Upper lobe of left lung (tissue), 4 donors: ENCODE data around the gene ANKDD1A.

ENCODE experiments used
- POLR2A ChIP-seq, 4 donors: fragments of 450-650 bp; IDR thresholded peaks; one replicate each; pipeline ENCODE4 v1.5.1; 2016 to 2017; ENCODE audit warnings: antibody characterized with exemption in 4 of 4, mild to moderate bottlenecking in 2 of 4
- POLR2AphosphoS5 ChIP-seq, 2 donors: sonication (generic); formaldehyde crosslinking; IDR thresholded peaks; one replicate each; pipeline ENCODE4 v1.5.1; 2017; ENCODE audit warnings: antibody characterized with exemption in 2 of 2
- TF ChIP-seq, protein P1 (sequence below), 6 experiments: fragments of 450-650 bp in 4 of 6; fragments of 200-600 bp in 2 of 6; sonication (generic) in 2 of 6; IDR thresholded peaks; one replicate each; pipeline ENCODE4 v1.5.1; 2016 to 2019; ENCODE audit warnings: antibody characterized with exemption in 6 of 6

DNA sequence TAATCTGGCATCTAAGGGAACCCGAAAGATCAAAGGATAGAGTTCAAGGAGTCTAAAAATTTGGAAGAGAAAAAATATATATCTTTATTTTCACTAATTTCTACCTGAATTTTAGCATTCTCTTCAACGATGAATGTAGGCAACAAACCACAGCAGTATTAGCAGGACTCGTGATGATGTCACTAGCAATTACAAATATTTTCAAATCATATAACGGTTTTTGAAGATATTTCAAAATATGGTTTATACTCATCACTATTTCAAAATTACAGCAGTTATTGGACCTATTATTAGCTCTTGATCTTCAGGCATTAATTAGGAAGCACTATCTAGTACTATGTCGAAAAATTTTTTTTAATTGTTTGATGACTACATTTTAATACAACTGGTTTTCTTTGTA is 27.0 kb upstream of the ANKDD1A start:
- no peak for TF ChIP-seq POLR2A (IDR thresholded peaks at IDR 0.05)
- TF ChIP-seq, protein P1, sequence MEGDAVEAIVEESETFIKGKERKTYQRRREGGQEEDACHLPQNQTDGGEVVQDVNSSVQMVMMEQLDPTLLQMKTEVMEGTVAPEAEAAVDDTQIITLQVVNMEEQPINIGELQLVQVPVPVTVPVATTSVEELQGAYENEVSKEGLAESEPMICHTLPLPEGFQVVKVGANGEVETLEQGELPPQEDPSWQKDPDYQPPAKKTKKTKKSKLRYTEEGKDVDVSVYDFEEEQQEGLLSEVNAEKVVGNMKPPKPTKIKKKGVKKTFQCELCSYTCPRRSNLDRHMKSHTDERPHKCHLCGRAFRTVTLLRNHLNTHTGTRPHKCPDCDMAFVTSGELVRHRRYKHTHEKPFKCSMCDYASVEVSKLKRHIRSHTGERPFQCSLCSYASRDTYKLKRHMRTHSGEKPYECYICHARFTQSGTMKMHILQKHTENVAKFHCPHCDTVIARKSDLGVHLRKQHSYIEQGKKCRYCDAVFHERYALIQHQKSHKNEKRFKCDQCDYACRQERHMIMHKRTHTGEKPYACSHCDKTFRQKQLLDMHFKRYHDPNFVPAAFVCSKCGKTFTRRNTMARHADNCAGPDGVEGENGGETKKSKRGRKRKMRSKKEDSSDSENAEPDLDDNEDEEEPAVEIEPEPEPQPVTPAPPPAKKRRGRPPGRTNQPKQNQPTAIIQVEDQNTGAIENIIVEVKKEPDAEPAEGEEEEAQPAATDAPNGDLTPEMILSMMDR (IDR thresholded peaks at IDR 0.05) = no peak
- TF ChIP-seq POLR2AphosphoS5 (IDR thresholded peaks at IDR 0.05) = no peak
